HG03520 (cell line): ENCODE data around the gene TBC1D3L.
"Not testable (repeated sequence)": the region's sequence is repeated elsewhere in the genome, so short reads cannot be mapped to it uniquely, and the experiment has no call there.

ENCODE experiments used
- ATAC-seq: cut with Tn5 transposase; IDR thresholded peaks from one replicate; pipeline ENCODE4 v1.9.1; 2021; ENCODE audit warnings: mild to moderate bottlenecking, moderate library complexity; ENCODE audit not compliant: unreplicated experiment

The TBC1D3L gene

DNA sequence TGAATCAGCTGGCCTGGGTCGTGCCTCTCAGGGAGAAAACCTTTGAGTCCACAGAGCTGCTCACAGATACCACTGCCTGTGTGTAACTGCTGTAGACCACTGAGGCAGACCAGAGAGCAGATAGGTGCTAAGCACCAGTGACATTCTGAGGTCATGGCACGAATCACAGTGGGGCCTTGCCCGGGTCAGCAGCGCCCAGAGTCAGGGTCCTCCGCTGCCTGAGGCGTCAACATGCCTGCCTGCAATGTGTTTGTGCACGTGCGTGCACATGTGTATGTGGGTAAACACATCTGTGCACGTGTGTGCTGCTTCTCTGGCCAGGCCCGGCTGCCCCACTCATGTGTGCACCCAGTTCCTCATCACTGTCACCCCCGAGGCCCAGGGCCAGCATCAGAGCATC is at the start of gene TBC1D3L:
TBC1D3L (minus strand) TSS at position 101 of the 400 bp plus-strand sequence. CDS start 1,540 bp downstream, outside the sequence.
- ATAC-seq, result not testable (repeated sequence)

DNA sequence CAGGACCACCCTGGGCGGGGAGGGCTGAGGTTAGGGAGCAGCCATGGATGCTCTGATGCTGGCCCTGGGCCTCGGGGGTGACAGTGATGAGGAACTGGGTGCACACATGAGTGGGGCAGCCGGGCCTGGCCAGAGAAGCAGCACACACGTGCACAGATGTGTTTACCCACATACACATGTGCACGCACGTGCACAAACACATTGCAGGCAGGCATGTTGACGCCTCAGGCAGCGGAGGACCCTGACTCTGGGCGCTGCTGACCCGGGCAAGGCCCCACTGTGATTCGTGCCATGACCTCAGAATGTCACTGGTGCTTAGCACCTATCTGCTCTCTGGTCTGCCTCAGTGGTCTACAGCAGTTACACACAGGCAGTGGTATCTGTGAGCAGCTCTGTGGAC is 14.8 kb upstream of the TBC1D3L start, which contains the start of gene TBC1D3D:
TBC1D3D (plus strand) TSS at position 301 of the 400 bp plus-strand sequence. CDS start 1,585 bp downstream, outside the sequence.
- not testable (repeated sequence) for ATAC-seq
